Measurements from ENCODE around the gene RCBTB2.
A peak's percentile ranks its signal among the peaks of the same experiment; 100 is the strongest.
"Not testable (repeated sequence)": the region's sequence is repeated elsewhere in the genome, so short reads cannot be mapped to it uniquely, and the experiment has no call there.

The RCBTB2 gene

GRCh38 chr13:48532506-48533499 is at the start of gene RCBTB2:
TSS of gene RCBTB2 (minus strand) at chr13:48533080. CDS start at chr13:48521939, 11,141 bp downstream.
- DNase-seq = peak; percentile 87

- DNase-seq = no peak
These were observed 49.2 kb upstream of the RCBTB2 start for GRCh38 chr13:48582084-48582483.

- no peak for DNase-seq
These were observed 48.0 kb upstream of the RCBTB2 start for GRCh38 chr13:48580896-48581295.

DNA sequence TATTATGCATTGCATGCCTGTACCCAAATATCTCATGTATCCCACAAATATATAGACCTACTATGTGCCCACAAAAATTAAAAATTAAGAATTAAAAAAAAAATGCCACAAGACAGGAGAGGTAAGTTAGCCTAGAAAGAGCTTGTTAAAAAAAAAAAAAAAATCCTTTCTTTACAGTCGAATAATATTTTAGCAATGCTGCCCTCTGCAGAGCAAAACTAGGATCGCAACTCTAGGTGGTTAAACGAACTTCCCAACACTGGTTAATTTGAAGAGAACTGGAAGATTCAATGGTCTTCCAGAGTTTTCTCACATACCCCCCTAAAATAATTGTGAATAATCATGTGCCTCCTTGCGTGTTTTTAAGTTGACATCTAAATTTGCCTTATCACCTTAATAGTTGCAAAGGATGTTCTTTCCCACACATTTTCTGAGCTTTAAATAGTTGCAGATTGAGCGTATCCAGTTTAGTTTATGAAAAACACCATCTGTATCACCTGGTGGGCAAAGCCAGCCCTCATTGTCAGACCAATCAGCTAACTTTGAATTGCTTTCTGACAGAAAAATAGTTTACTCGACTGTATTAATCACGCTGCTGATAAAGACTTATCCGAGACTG is 47.4 kb upstream of the RCBTB2 start:
- peak; percentile 11 for DNase-seq

DNA sequence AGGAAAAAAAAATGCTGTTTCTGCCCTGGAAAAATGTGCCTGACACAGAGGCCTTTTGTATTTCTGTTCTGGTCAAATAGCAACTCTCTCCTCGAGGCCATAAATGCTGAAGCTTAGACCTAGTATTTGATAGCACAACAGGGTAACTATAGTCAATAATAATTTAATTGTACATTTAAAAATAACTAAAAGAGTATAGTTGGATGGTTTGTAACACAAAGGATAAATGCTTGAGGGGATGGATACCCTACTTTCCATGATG is 47.0 kb upstream of the RCBTB2 start:
- not testable (repeated sequence) for DNase-seq

DNA sequence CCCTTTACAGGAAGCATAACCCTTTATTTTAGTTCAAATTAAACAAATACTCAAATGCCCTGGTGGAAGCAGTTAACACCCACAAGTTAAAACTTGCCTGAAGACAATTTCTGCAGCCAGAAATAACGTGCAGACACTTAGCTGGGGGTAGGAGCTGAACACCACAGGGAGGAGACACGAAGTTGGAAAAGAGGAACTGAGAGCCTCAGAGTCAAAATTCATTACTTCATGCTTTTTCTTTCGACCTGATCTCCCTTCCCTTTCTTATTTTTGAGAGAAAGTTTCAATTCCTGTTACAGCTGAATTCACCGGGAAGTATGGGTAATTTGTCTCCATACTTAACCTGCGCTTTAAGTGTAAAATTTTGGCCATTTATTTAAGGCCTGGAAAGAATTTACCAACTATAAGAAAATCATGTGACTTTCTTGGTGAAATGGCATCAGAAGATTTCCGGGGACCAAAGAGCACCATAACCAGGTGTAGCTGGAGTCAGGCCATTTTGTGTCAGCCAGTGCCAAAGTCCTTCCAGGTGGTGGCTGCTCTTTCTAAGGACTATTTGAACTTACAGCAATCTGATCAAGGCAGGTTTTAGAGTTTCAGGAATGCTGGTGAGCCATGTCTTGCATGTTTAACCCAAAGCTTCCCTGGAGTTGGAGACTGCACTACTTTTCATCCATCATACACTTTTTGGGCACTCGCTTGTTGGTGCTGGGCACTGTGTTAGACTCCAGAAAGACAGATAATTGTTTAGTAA is 46.5 kb upstream of the RCBTB2 start:
- DNase-seq = no peak

GRCh38 chr13:48578516-48579164 is 45.8 kb upstream of the RCBTB2 start:
- DNase-seq = no peak

DNA sequence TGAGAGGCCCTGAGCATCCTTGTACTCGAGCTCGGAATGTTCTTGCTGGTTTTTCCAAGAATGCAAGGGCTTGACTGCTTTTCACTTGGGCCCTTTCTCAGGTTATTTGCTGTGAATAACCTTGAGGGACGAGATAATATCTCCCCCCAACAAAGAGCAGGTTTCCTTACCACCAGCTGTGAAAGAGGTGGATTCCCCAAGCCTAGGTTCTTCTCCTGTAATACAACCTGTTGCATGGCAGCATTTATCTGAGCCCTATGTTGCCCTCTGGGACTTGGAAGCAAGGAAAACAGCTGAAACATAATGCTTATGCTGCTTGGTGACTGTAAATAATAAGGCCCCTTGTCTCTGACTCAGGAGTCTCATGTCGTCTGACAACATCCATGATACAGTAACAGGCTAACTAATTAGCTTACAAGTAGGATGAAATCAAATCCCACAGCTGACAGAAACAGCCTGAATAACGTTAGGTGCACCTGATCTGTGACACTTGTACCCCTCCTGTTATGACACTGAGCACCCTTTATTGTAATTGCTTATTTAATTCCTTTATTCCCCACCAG is 43.6 kb upstream of the RCBTB2 start:
- DNase-seq = no peak

DNA sequence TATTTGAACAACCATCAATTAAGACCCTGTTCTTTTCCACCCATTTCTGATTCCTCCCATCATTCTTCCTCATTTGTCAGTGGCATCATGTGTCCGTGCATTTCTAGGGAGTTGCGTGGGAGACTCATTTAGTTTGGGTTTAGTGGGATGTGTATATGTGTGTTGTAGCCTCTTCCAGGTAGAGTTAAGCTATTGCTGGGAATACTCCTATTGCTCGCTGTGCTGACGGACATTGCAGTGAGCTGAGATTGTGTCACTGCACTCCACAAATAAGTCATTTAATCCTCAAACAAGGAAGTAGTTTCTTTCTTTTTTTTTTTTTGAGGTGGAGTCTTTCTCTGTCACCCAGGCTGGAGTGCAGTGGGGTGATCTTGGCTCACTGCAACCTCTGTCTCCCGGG is 42.2 kb upstream of the RCBTB2 start:
- DNase-seq = no peak

DNA sequence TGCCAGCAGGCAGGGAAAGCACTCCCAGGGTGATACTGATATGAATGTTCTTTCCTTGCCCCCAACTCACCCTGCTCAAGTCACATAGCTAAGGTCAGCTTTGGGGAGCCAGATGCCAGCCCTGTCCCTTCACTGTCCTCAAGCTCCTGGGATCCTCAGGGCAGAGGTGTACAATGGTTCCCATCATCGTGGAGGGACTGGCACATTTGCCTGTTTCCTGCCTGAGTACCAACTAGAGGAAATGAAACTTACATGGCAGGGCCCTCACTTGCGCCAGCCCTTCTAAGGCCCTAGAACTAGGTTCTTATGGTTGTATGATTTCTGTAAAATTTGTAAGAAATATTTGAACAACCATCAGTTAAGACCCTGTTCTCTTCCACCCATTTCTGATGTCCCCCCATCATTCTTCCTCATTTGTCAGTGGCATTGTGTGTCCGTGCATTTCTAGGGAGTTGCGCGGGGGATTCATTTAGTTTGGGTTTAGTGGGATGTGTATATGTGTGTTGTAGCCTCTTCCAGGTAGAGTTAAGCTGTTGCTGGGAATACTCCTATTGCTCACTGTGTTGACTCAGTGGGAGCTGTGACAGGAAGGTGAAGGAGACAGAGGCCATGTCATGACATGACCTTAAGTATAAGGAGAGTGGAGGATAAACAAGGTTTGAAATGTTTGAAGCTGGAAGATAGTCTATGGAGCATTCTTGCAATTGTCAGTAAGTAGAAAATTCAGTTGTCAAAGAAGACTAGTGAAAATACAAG is 41.3 kb upstream of the RCBTB2 start:
- no peak for DNase-seq

DNA sequence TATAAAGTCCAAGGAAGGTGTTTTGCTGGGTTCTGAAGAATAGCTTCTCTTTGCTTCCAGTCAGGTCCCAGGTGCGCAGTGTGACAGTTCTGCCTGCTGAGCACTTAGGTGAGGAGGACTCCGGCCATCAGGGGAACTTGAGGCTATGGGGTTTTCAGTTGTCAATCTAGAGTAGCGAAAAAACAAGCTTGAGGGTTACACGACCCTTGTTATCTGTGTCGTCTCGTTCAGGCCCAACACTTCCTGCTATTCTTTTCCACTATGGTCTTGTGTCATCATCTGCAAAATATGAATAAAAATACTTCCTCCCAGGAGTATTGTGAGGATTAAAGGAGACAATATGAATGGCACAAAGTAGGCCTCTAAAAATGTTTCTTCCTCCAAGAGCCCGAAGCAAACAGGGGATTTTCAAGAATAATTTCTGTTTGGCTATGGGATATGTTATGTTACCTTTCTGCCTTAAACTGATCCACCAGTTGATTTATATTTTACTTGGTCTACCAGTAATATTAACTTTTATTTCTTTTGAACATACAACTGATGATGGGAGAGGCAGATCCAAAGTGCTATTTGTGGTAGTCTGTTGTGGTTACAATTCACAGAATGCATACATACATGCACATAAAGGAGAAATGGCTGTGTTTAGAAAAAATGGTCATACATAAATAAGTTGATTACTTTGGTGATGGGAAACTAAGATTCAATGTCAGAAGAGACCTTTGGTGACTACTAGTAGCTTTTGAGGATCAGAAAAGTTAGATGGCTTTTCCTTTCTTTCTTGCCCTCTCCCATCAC is 40.5 kb upstream of the RCBTB2 start:
- no peak for DNase-seq

DNA sequence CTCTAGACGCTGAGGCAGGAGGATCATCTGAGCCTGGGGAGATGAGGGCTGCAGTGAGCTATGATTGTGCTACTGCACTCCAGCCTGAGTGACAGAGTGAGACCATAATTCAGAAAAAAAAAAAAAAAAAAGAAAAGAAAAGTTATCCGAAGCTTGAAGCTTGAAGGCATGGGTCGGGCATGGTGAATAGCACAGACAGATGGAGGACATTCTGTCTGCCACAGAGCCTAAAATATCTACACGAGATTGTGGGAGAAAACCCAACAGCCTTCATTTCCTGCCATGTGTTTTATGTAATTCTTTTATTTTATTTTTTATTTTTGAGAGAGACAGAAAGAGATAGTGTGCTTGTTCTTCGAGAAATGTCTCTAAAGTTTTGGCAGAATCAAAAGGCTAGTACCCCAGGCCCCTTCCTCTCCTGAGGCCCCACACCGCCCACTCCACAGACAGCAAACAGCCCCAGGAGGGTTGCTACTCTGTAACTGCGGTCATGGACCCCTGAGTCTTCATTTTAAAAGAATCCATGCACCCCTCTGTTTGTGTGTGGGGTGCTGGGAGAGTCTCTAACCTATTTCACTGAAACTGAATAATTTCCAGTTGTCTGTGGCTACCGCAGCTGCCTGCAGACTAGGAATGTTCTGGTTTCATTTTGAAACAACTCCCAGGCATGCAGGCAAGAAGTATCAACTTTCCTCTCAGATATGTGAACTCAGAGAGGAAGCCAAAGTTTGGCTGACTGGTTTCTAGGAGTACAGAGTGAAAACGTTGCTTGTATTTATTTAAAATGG is 38.4 kb upstream of the RCBTB2 start:
- no peak for DNase-seq

DNA sequence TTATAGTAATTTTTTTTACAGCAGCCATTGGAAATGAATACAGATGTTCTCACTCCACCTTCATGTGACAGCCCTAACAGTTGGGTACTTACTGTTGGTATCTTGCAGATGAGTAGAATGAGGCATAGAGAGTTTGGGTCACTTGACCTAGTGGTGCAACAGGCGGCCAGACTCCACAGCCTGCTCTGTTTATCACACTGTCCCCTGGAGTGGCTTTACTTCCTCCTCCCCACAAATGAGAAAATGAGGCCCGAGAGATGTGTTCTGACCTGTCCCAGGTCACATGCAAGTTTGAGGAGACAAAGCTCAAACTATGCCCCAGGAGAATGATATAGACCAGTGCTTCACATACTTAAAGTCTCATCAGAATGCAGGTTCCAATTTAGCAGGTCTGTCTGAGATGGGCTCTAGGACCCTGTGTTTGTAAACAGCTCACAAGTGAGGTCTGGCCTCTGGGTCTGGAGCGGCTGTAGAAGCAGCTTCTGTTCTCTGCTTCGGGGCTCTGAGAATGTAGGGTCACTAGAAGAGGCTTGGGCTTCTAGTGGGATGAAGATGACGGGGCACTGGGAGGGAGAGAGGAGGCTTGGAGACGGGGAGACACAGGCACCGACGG is 37.4 kb upstream of the RCBTB2 start:
- no peak for DNase-seq

DNA sequence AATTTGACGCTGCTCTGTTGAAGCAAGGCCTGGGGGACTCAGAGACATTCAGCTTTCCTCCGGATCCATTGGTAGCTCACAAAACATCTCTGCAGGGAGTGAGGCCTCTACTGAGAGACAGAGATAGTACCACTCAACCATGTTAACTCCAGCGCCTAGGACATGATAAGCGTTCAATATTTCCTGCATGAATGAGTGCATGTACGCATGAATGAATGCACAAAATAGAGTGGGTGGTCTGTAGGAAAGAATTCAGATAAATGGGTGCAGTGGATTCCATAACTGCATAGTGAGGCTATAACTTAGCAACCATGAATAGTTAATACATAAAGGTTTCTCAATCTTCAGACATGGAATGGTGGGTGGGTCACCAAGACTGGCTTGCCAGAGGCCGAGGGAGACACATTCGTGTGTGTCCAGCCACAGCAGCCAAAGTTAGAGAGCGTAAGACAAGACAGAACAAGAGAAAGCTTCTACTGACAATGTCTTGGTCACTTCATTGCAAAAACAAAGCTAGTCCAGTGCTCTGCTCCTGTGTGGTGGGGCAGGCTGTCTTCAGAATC is 36.3 kb upstream of the RCBTB2 start:
- DNase-seq = no peak

- no peak for DNase-seq
These were observed 35.7 kb upstream of the RCBTB2 start for GRCh38 chr13:48568370-48569103.

DNA sequence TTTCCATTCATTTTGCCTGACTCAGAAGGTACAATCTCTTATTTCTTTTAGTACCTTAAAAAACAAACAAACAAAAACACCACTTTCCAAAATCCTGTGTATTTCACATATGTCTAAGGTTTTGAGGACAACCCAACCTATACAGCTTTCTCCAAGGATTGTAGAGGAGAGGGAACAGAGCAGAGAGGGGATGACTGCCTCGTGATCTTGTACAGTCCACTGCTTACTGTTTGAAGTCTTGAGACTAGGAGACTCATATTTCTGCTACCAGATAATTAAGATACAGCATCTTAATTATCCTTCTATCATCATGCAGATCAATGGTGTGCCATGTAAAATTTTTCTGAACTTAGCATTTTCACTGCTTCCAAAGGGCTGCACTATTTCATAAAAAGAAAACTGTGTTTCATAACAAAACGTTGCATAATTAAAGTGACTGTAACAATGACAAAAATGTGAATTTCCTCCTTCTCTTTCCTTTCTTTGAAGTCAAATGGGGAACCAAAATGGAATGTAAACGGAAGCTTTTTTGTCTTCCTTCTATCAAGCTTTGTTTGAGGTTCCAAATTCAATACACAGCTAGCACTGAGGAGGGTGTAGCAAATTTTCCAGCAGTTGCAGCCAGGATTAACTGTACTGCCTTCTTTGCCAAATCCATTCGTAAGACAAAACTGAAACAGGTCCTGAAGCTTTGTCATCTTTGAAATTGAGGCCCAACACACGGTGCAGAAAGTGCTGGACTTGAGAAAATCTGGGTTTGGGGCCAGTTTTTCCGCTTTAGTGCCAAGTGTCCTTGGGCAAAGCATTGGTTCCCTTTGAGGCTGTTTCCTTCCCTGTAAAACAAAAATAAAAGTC is 34.9 kb upstream of the RCBTB2 start:
- DNase-seq = no peak

DNA sequence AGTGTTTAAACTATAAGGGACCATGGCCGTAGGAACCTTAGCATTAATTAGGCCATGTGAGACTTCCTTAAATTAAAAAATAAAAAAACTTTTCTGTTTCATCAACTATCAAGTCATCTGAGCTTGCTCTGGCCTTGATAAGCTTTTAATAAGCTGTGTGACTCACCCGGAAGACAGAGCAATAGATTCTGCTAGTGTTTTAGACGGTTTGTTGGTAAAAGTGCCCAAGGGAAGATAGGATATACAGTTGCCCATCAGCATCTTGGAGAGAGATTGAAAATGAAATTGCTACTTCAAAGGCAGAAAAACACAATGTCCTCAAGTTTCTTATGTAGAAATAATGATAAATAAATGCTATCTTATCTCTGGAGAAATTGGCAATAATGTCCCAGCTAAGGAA is 31.2 kb upstream of the RCBTB2 start:
- no peak for DNase-seq

DNA sequence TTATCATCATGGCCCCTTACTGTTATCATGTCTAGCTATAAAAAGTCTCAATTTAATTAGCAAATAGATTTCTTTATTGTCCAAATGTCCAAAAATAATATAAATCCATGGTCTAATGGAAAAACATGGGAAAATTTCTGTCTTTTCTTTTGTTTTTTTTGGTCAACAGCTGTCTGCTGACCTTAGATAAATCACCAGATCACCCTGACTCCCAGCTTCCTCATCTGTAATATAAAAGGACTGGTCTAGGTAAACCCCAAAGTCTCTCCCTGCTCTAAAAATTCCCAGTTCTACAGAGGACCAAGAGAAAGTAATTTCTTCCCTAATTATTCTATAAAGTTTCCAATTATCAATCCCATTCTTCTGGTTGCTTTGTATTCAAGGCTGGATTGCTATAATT is 30.7 kb upstream of the RCBTB2 start:
- no peak for DNase-seq

All from NCI-H446 treated with DMSO at 0.1 percent for 48 hours (cell line).